Mesendoderm (in vitro differentiated cells): ENCODE results near the gene TMEM37.

Experiments
- DNase-seq: peaks from one replicate; pipeline ENCODE4 v3.0.0; 2013
- H2AK5ac ChIP-seq: 2 replicates; pipeline ENCODE4 v1.6.1; 2013; ENCODE audit warnings: low read length, inconsistent platforms
- H2BK120ac ChIP-seq: 2 replicates; pipeline ENCODE4 v1.6.1; 2013; ENCODE audit warnings: low read depth, mild to moderate bottlenecking, low read length, moderate library complexity, mixed read lengths
- H2BK15ac ChIP-seq: replicated peaks from 2 replicates; pipeline ENCODE4 v1.6.1; 2013; ENCODE audit warnings: low read depth, mild to moderate bottlenecking, moderate library complexity
- H2BK5ac ChIP-seq: 2 replicates; pipeline ENCODE4 v1.6.1; 2013; ENCODE audit warnings: low read length, inconsistent platforms
- H3K18ac ChIP-seq: 2 replicates; pipeline ENCODE4 v1.6.1; 2013; ENCODE audit warnings: mild to moderate bottlenecking, low read length, mixed read lengths
- H3K23ac ChIP-seq: one replicate; pipeline ENCODE4 v1.6.1; 2013; ENCODE audit warnings: low read length
- H3K27ac ChIP-seq: 2 replicates; pipeline ENCODE4 v1.5.1; 2013; ENCODE audit warnings: low read depth, mild to moderate bottlenecking, inconsistent platforms, low read length, moderate library complexity
- H3K27me3 ChIP-seq: 2 replicates; pipeline ENCODE4 v1.6.1; 2013; ENCODE audit warnings: low read length, control low read depth, mild to moderate bottlenecking, inconsistent platforms; ENCODE audit not compliant: insufficient read depth, poor library complexity
- H3K36me3 ChIP-seq: 2 replicates; pipeline ENCODE4 v1.6.1; 2013; ENCODE audit warnings: low read length, inconsistent platforms; ENCODE audit not compliant: control insufficient read depth, insufficient read depth
- H3K4ac ChIP-seq: one replicate; pipeline ENCODE4 v1.6.1; 2013; ENCODE audit warnings: low read depth, mild to moderate bottlenecking, low read length, moderate library complexity
- H3K4me1 ChIP-seq: 2 replicates; pipeline ENCODE4 v1.6.1; 2013; ENCODE audit warnings: low read depth, low read length, inconsistent platforms; ENCODE audit not compliant: control insufficient read depth
- H3K4me2 ChIP-seq: 2 replicates; pipeline ENCODE4 v1.6.1; 2013; ENCODE audit warnings: low read length
- H3K4me3 ChIP-seq: 2 replicates; pipeline ENCODE4 v1.5.1; 2013; ENCODE audit warnings: mild to moderate bottlenecking, low read length
- H3K56ac ChIP-seq: one replicate; pipeline ENCODE4 v1.6.1; 2013; ENCODE audit warnings: low read length
- H3K79me1 ChIP-seq: 2 replicates; pipeline ENCODE4 v1.6.1; 2013; ENCODE audit warnings: low read length, inconsistent platforms
- H3K79me2 ChIP-seq: 2 replicates; pipeline ENCODE4 v1.6.1; 2013; ENCODE audit warnings: mild to moderate bottlenecking, low read length; ENCODE audit not compliant: control insufficient read depth, insufficient read depth
- H3K9ac ChIP-seq: 2 replicates; pipeline ENCODE4 v1.6.1; 2013; ENCODE audit warnings: low read length, inconsistent platforms
- H4K5ac ChIP-seq: one replicate; pipeline ENCODE4 v1.6.1; 2013; ENCODE audit warnings: low read length
- H4K8ac ChIP-seq: one replicate; pipeline ENCODE4 v1.6.1; 2013; ENCODE audit warnings: low read depth, mild to moderate bottlenecking, control low read depth, low read length, moderate library complexity
- WGBS: extraction: QIAGEN DNeasy Blood & Tissue Kit; methylation state at CpG from one replicate; pipeline ENCODE4 v1.1.7; 2013; ENCODE audit warnings: low lambda C conversion rate, missing lambda C conversion rate; ENCODE audit not compliant: insufficient coverage; ENCODE audit errors: extremely low coverage; 5-methylcytosine and 5-hydroxymethylcytosine counted together

Gene TMEM37

DNA sequence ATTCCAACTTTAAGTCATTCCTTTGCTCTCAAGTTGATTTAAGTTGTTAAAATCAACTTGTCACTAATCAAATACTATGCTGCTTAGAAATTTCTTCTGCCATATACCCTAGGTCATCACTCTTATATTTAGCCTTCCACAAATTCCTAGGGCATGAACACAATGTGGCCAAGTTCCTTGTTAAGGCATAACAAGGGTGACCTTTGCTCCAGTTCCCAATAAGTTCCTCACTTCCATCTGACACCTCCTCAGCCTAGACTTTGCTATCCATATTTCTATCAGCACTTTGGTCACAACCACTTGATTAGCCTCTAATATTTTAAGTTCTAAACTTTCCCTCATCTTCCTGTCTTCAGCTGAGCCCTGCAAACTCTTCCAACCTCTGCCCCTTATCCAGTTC lies 9.9 kb upstream of the TMEM37 start:
- DNase-seq, result no peak
- no peaks in the 10 kb centered on the region for H3K27me3 ChIP-seq
- no peak overlapping the region for H3K4me3 ChIP-seq

DNA sequence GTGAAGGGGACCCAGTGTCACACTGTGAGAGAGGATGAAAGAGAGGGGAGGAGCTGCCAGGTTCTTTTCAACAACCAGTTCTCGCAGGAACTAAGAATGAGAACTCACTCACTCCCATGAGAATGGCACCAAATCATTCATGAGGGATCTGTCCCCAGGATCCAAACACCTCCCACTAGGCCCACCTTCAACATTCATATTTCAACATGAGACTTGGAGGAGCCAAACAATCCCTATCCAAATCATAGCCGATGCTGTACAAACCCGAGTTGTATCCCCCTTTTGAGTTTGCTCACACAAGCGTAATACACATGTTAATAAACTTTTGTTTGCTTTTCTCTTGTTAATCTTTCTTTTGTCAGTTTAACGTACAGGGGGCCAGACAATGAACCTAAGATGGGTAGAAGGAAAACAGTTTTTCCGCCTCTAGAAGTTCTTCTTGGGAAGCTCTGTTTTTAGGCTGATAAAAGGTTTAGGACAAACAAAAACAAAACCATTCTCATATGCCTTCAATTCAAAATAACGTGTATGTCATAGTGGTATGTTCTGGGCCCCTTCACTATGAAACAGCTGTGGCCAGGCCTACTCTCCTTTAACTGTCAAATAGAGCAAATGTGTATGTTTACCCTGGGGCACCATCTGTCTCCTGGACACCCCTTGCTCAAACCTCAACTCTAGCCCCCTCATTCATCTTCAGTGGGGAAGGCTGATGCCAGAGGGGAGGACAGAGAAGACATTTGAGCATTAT lies 9.1 kb upstream of the TMEM37 start:
- Histone ChIP-seq H3K27me3 (no peaks in the 10 kb centered on the region), H3K4me2 (no peak overlapping the region), H3K4me3 (no peak overlapping the region), H2BK120ac (no peak overlapping the region), H3K18ac (no peak overlapping the region), H3K79me1 (no peaks in the 10 kb centered on the region), H4K5ac (no peak overlapping the region), H3K79me2 (no peaks in the 10 kb centered on the region), H3K36me3 (no peaks in the 10 kb centered on the region), H4K8ac (no peak overlapping the region), H2AK5ac (no peak overlapping the region), H3K4ac (no peak overlapping the region), H3K9ac (no peak overlapping the region), H2BK5ac (no peak overlapping the region), H3K4me1 (peaks cover 3% of the 10 kb centered on the region), H3K23ac (no peak overlapping the region), H3K27ac (no peak overlapping the region), H3K56ac (no peak overlapping the region), H2BK15ac (no peak overlapping the region)
- WGBS, result no CpG with 5 or more reads among the region's 7 CpGs
- no peak for DNase-seq

More for the DNA sequence above, 9.9 kb upstream of the TMEM37 start:
- no peak overlapping the region for H4K5ac ChIP-seq
- H3K4ac ChIP-seq, result no peak overlapping the region
- H3K4me1 ChIP-seq, result peaks cover under 1% of the 10 kb centered on the region
- no peak overlapping the region for H2BK15ac ChIP-seq
- H3K18ac ChIP-seq, result no peak overlapping the region
- H3K36me3 ChIP-seq, result no peaks in the 10 kb centered on the region
- H3K9ac ChIP-seq, result no peak overlapping the region
- no peak overlapping the region for H3K4me2 ChIP-seq
- H2AK5ac ChIP-seq, result no peak overlapping the region
- no peaks in the 10 kb centered on the region for H3K79me2 ChIP-seq
- no peak overlapping the region for H4K8ac ChIP-seq
- no peak overlapping the region for H3K56ac ChIP-seq
- H2BK120ac ChIP-seq, result no peak overlapping the region
- no peak overlapping the region for H2BK5ac ChIP-seq
- H3K27ac ChIP-seq, result no peak overlapping the region
- H3K23ac ChIP-seq, result no peak overlapping the region
- H3K79me1 ChIP-seq, result no peaks in the 10 kb centered on the region

DNA sequence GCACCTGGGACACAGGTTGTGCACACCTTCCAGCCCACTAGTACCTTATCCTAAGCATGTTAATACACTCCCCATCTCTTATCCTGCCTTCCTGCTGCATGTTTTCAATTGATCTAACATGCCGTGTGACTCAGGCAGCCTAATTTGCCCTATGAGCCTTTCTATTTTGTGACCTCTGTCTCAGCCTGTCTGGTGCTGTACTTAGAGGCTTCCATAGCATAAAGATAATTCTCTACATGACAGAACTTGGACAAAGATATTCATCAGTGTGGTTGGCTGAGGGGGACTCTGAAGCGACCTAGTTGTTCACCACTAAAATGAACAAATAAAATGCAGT lies 8.6 kb upstream of the TMEM37 start:
- Histone ChIP-seq H3K27ac (no peak overlapping the region), H3K27me3 (no peaks in the 10 kb centered on the region), H3K36me3 (no peaks in the 10 kb centered on the region), H3K4me1 (peaks cover 3% of the 10 kb centered on the region), H4K8ac (no peak overlapping the region), H2BK120ac (no peak overlapping the region), H3K79me2 (no peaks in the 10 kb centered on the region), H4K5ac (no peak overlapping the region), H3K4me3 (no peak overlapping the region), H3K79me1 (no peaks in the 10 kb centered on the region), H3K56ac (no peak overlapping the region), H3K23ac (no peak overlapping the region), H3K9ac (no peak overlapping the region), H2BK5ac (no peak overlapping the region), H3K4ac (no peak overlapping the region), H2AK5ac (no peak overlapping the region), H3K18ac (no peak overlapping the region), H3K4me2 (no peak overlapping the region), H2BK15ac (no peak overlapping the region)
- DNase-seq, result no peak
- WGBS, result no CpG with 5 or more reads among the region's 2 CpGs

DNA sequence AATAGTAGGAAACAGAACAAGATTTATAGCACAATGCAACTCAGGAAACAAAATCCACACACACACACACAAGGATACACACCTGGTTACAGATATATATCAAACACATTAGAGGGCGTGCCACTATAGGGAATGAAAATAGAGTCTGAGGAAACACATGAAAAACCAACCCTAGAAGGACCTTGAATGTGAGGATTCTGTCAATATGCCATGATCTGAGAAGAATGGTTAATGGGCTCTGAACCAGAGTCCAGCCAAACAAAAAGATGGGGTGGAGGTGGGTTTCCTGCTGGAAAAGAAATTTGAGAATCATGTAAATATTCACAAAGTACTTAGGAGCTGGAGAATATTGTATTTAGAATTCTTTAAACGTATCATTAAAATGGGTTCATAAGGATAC lies 7.8 kb upstream of the TMEM37 start:
- Histone ChIP-seq H4K5ac (no peak overlapping the region), H2BK15ac (no peak overlapping the region), H3K79me1 (no peaks in the 10 kb centered on the region), H2AK5ac (no peak overlapping the region), H3K4me2 (no peak overlapping the region), H3K36me3 (no peaks in the 10 kb centered on the region), H3K79me2 (no peaks in the 10 kb centered on the region), H3K18ac (no peak overlapping the region), H2BK120ac (no peak overlapping the region), H3K4ac (no peak overlapping the region), H3K23ac (no peak overlapping the region), H3K4me3 (no peak overlapping the region), H3K27ac (no peak overlapping the region), H3K27me3 (no peaks in the 10 kb centered on the region), H4K8ac (no peak overlapping the region), H2BK5ac (no peak overlapping the region), H3K9ac (no peak overlapping the region), H3K56ac (no peak overlapping the region), H3K4me1 (peaks cover 3% of the 10 kb centered on the region)
- WGBS, result no CpG with 5 or more reads among the region's 2 CpGs
- DNase-seq, result no peak

DNA sequence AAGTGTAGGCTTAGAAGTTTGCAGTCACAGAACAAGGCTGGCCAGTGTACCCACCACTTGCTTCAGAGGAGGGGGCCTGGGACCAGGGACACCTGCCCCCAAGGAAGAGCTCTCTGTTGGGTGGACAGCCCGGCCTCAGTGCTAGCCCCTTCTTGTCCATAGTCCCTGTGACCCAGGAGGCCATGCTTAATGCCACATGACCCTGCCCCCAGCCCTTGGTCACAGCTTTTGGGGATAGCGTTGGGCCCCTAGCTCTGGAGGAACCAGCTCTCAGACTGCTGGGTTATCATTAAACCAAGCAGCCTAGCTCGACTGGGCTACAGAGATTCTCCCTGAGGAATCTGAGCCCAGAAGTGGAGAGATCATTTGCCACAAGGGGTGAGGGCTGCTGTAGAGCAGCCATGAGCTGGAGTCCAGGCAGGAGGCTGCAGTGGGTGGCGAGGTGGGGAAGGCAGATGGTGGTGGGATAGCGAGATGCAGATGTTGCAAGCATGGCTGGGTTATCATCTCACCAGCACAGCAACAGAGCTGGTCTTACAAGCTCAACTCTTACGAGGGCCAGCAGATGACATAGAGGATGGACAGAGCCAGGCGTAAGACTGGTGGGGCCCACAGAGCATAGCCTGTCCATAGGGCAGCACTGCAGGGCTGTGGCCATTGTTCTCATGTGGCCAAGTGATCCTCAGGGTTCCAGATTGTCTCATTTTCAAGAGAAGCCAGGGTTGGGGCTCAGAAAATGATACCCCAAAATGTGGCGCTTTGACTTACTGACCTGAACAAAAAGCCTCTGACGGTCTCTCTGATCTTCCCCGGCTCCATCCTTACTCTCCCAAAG lies 7.2 kb upstream of the TMEM37 start:
- no CpG with 5 or more reads among the region's 10 CpGs for WGBS
- Histone ChIP-seq H3K56ac (no peak overlapping the region), H3K23ac (no peak overlapping the region), H3K27ac (no peak overlapping the region), H3K4me3 (no peak overlapping the region), H3K18ac (no peak overlapping the region), H4K8ac (no peak overlapping the region), H2BK5ac (no peak overlapping the region), H3K4me2 (no peak overlapping the region), H3K79me1 (no peaks in the 10 kb centered on the region), H2AK5ac (no peak overlapping the region), H3K4ac (no peak overlapping the region), H3K4me1 (peaks cover 3% of the 10 kb centered on the region), H3K79me2 (no peaks in the 10 kb centered on the region), H3K36me3 (no peaks in the 10 kb centered on the region), H2BK120ac (no peak overlapping the region), H3K27me3 (no peaks in the 10 kb centered on the region), H4K5ac (no peak overlapping the region), H2BK15ac (no peak overlapping the region), H3K9ac (no peak overlapping the region)
- DNase-seq, result no peak

DNA sequence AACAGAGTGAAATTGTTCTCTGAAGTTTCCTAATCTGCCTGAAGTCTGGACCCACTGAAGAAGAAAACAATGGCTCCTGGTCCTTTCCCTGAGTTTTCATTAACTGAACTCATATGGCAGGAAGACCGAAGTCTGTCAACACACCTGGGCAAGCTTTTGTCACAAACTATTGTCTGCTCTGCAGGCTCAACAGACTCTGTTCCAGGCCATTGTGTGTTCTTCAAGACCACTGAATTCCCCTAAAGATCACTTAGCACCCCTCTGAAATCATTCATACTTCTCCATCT lies 6.6 kb upstream of the TMEM37 start:
- Histone ChIP-seq H3K79me2 (no peaks in the 10 kb centered on the region), H3K4me3 (no peak overlapping the region), H3K4me1 (peaks cover 3% of the 10 kb centered on the region), H4K5ac (no peak overlapping the region), H3K9ac (no peak overlapping the region), H3K23ac (no peak overlapping the region), H2BK15ac (no peak overlapping the region), H2BK5ac (no peak overlapping the region), H3K36me3 (no peaks in the 10 kb centered on the region), H3K4ac (no peak overlapping the region), H3K27me3 (no peaks in the 10 kb centered on the region), H3K56ac (no peak overlapping the region), H3K27ac (no peak overlapping the region), H2AK5ac (no peak overlapping the region), H3K4me2 (no peak overlapping the region), H2BK120ac (no peak overlapping the region), H3K18ac (no peak overlapping the region), H3K79me1 (no peaks in the 10 kb centered on the region), H4K8ac (no peak overlapping the region)
- no CpG with 5 or more reads among the region's 1 CpG for WGBS
- no peak for DNase-seq
